Neural progenitor cell (in vitro differentiated cells): ENCODE measurements around the gene HHATL.

Experiments used
- CTCF ChIP-seq: fragments of 200-600 bp; sonication (generic); IDR thresholded peaks from 2 replicates; pipeline ENCODE4 v1.5.1; 2017; ENCODE audit warnings: antibody characterized with exemption, mild to moderate bottlenecking
- EZH2 ChIP-seq: fragments of 200-600 bp; sonication (generic); IDR thresholded peaks from 2 replicates; pipeline ENCODE4 v1.6.1; 2017; ENCODE audit warnings: antibody characterized with exemption, mild to moderate bottlenecking, moderate library complexity
- EZH2phosphoT487 ChIP-seq: fragments of 200-600 bp; sonication (generic); IDR thresholded peaks from 2 replicates; pipeline ENCODE4 v1.6.1; 2017; ENCODE audit warnings: antibody characterized with exemption

GRCh38 chr3:42700366-42701288, 2.0 kb downstream of the HHATL start:
- TF ChIP-seq CTCF (no peak), EZH2phosphoT487 (no peak), EZH2 (no peak)
